Tibial artery (tissue), 4 donors: ENCODE data around the gene PAN3.

Experiments
- DNase-seq, 2 donors: peaks; one replicate each; pipeline ENCODE4 v3.0.0-alpha.2; 2019
- H3K27ac ChIP-seq, 2 donors: fragments of 200-600 bp; sonication (generic) in 1 of 2; 1 replicate in 1 of 2; 2 replicates in 1 of 2; pipeline ENCODE4 v1.5.1; 2018 to 2019; ENCODE audit warnings: mild to moderate bottlenecking in 1 of 2
- H3K27me3 ChIP-seq, 2 donors: fragments of 200-600 bp; sonication (generic) in 1 of 2; one replicate each; pipeline versions ENCODE4 v1.5.1 to v1.6.0; 2016 to 2019
- H3K36me3 ChIP-seq, 3 donors: fragments of 200-600 bp; sonication (generic) in 2 of 3; one replicate each; pipeline ENCODE4 v1.5.1; 2016 to 2019; ENCODE audit warnings: mild to moderate bottlenecking in 2 of 3
- H3K4me1 ChIP-seq, 4 donors: fragments of 200-600 bp; sonication (generic) in 2 of 4; 1 replicate in 3 of 4; 2 replicates in 1 of 4; pipeline ENCODE4 v1.5.1; 2016 to 2019
- H3K4me3 ChIP-seq, 2 donors: fragments of 200-600 bp; sonication (generic) in 1 of 2; 1 replicate in 1 of 2; 2 replicates in 1 of 2; pipeline ENCODE4 v1.5.1; 2018 to 2019; ENCODE audit warnings: mild to moderate bottlenecking in 2 of 2
- H3K9me3 ChIP-seq, 3 donors: fragments of 200-600 bp; sonication (generic) in 1 of 3; one replicate each; pipeline ENCODE4 v1.5.1; 2016 to 2019
- intact Hi-C: fragments of 100-400 bp; cut with DNase I; formaldehyde crosslinking; loops from one replicate; pipeline ENCODE4 v1.15.0; 2023; ENCODE audit warnings: low total_unique reads
- TF ChIP-seq, protein P1 (sequence below), 2 experiments: fragments of 200-600 bp in 1 of 2; fragments of 450-650 bp in 1 of 2; IDR thresholded peaks; one replicate each; pipeline ENCODE4 v1.5.1; 2017 to 2019; ENCODE audit warnings: antibody characterized with exemption in 2 of 2, mild to moderate bottlenecking in 1 of 2, moderate library complexity in 1 of 2

PAN3 gene

GRCh38 chr13:28273919-28274318 lies 135.6 kb downstream of the PAN3 start:
- Histone ChIP-seq H3K27me3 (no peaks in the 10 kb centered on the region), H3K27ac (no peak overlapping the region), H3K36me3 (peaks cover 15 to 48% (median 30%) of the 10 kb centered on the region in 3 donors), H3K9me3 (no peaks in the 10 kb centered on the region), H3K4me3 (no peak overlapping the region), H3K4me1 (no peaks in the 10 kb centered on the region)
- DNase-seq, result no peak
- intact Hi-C loops, result loop anchor here (5.0 kb wide), 1 partner anchor 1263 kb away; no protein-coding TSS in a partner anchor
- TF ChIP-seq, protein P1, sequence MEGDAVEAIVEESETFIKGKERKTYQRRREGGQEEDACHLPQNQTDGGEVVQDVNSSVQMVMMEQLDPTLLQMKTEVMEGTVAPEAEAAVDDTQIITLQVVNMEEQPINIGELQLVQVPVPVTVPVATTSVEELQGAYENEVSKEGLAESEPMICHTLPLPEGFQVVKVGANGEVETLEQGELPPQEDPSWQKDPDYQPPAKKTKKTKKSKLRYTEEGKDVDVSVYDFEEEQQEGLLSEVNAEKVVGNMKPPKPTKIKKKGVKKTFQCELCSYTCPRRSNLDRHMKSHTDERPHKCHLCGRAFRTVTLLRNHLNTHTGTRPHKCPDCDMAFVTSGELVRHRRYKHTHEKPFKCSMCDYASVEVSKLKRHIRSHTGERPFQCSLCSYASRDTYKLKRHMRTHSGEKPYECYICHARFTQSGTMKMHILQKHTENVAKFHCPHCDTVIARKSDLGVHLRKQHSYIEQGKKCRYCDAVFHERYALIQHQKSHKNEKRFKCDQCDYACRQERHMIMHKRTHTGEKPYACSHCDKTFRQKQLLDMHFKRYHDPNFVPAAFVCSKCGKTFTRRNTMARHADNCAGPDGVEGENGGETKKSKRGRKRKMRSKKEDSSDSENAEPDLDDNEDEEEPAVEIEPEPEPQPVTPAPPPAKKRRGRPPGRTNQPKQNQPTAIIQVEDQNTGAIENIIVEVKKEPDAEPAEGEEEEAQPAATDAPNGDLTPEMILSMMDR (IDR thresholded peaks at IDR 0.05), result no peak

GRCh38 chr13:28282451-28282850 lies 144.1 kb downstream of the PAN3 start:
- no peaks in the 10 kb centered on the region for H3K9me3 ChIP-seq
- DNase-seq, result no peak
- no peaks in the 10 kb centered on the region for H3K4me1 ChIP-seq

GRCh38 chr13:28283600-28283999 lies 145.3 kb downstream of the PAN3 start:
- intact Hi-C loops, result no loop called here
- Histone ChIP-seq H3K27me3 (no peaks in the 10 kb centered on the region), H3K27ac (no peak overlapping the region), H3K4me1 (no peaks in the 10 kb centered on the region), H3K36me3 (peaks cover 46 to 70% (median 54%) of the 10 kb centered on the region in 3 donors), H3K4me3 (no peak overlapping the region), H3K9me3 (no peaks in the 10 kb centered on the region)
- TF ChIP-seq, protein P1 (IDR thresholded peaks at IDR 0.05), result no peak
- no peak for DNase-seq

More at GRCh38 chr13:28282451-28282850, 144.1 kb downstream of the PAN3 start:
- H3K27me3 ChIP-seq, result no peaks in the 10 kb centered on the region
- no peak overlapping the region for H3K27ac ChIP-seq
- intact Hi-C loops, result no loop called here
- peaks cover 37 to 67% (median 50%) of the 10 kb centered on the region in 3 donors for H3K36me3 ChIP-seq
- TF ChIP-seq, protein P1 (IDR thresholded peaks at IDR 0.05), result no peak
- no peak overlapping the region for H3K4me3 ChIP-seq

DNA sequence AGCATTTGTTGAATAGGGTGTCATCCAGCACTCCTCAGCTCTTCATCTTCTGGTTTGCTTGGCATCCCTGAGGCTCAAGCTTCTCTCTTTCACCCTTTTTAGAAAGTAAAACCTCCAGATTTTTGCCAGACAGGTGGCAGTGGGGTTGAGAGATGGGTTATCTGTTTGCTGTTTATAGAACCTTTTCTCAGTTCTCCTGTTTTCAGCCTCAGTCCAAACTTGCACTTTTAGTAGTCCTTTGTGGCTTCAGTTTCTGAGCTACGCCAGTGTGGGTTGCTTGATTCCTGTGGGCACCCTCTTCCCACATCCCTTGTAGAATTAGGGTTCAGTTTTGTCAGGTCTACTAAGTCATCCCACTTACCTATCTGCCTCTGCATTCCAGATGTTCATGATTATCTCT lies 147.9 kb downstream of the PAN3 start:
- H3K4me1 ChIP-seq, result no peaks in the 10 kb centered on the region
- TF ChIP-seq, protein P1 (IDR thresholded peaks at IDR 0.05), result no peak
- H3K9me3 ChIP-seq, result no peaks in the 10 kb centered on the region
- DNase-seq, result no peak
- H3K4me3 ChIP-seq, result no peak overlapping the region
- no peak overlapping the region for H3K27ac ChIP-seq
- no peaks in the 10 kb centered on the region for H3K27me3 ChIP-seq
- peaks cover 47 to 55% (median 48%) of the 10 kb centered on the region in 3 donors for H3K36me3 ChIP-seq
- intact Hi-C loops, result no loop called here

- Histone ChIP-seq H3K4me1 (no peaks in the 10 kb centered on the region), H3K27me3 (no peaks in the 10 kb centered on the region), H3K4me3 (no peak overlapping the region), H3K36me3 (peaks cover 11 to 31% (median 31%) of the 10 kb centered on the region in 3 donors), H3K27ac (no peak overlapping the region), H3K9me3 (no peaks in the 10 kb centered on the region)
- intact Hi-C loops, result no loop called here
- no peak for DNase-seq
- TF ChIP-seq, protein P1 (IDR thresholded peaks at IDR 0.05), result no peak
Observed at GRCh38 chr13:28297341-28297740, 159.0 kb downstream of the PAN3 start.

GRCh38 chr13:28299916-28300315 lies 161.6 kb downstream of the PAN3 start:
- H3K27ac ChIP-seq, result no peak overlapping the region
- H3K4me1 ChIP-seq, result no peaks in the 10 kb centered on the region
- peaks cover 0 to 11% (median 11%) of the 10 kb centered on the region in 3 donors for H3K36me3 ChIP-seq
- H3K9me3 ChIP-seq, result no peaks in the 10 kb centered on the region
- intact Hi-C loops, result no loop called here
- no peaks in the 10 kb centered on the region for H3K27me3 ChIP-seq
- TF ChIP-seq, protein P1 (IDR thresholded peaks at IDR 0.05), result no peak
- DNase-seq, result no peak
- H3K4me3 ChIP-seq, result no peak overlapping the region
